Naive B cell (primary cell): ENCODE data around the gene DTD2. TPM values are rescaled to one million over a fixed set of nuclear protein-coding genes. Genes with fewer than 3 reads are reported as not detected.
"Not testable (repeated sequence)": the region's sequence is repeated elsewhere in the genome, so short reads cannot be mapped to it uniquely, and the experiment has no call there.

Experiments
- ATAC-seq, 2 donors: fragments of 150-1000 bp; cut with Tn5 transposase; 2 replicates each; pipeline ENCODE4 v1.10.0; 2021; ENCODE audit warnings: low read depth in 2 of 2, mild to moderate bottlenecking in 2 of 2, moderate library complexity in 2 of 2
- DNase-seq: peaks from one replicate; pipeline ENCODE4 v3.0.0; 2022
- H3K27ac Mint-ChIP-seq, 6 donors: one replicate each; pipeline ENCODE4 v1.8.0; 2020 to 2022; ENCODE audit warnings: mild to moderate bottlenecking in 6 of 6, mixed read lengths in 6 of 6, moderate library complexity in 5 of 6, inconsistent platforms in 2 of 6
- H3K27me3 Mint-ChIP-seq, 3 donors: one replicate each; pipeline ENCODE4 v1.8.0; 2021 to 2022; ENCODE audit warnings: mixed read lengths in 3 of 3, mild to moderate bottlenecking in 1 of 3
- H3K36me3 Mint-ChIP-seq, 2 donors: one replicate each; pipeline ENCODE4 v1.8.0; 2020 to 2022; ENCODE audit warnings: mixed read lengths in 2 of 2, inconsistent platforms in 1 of 2, mild to moderate bottlenecking in 1 of 2
- H3K4me1 Mint-ChIP-seq, 3 donors: one replicate each; pipeline ENCODE4 v1.8.0; 2020 to 2022; ENCODE audit warnings: mixed read lengths in 3 of 3, inconsistent platforms in 1 of 3, mild to moderate bottlenecking in 1 of 3, moderate library complexity in 1 of 3
- H3K4me3 Mint-ChIP-seq, 8 donors: one replicate each; pipeline ENCODE4 v1.8.0; 2020 to 2022; ENCODE audit warnings: mild to moderate bottlenecking in 8 of 8, mixed read lengths in 8 of 8, moderate library complexity in 8 of 8, inconsistent platforms in 2 of 8
- H3K9me3 Mint-ChIP-seq, 7 donors: one replicate each; pipeline ENCODE4 v1.8.0; 2020 to 2022; ENCODE audit warnings: mixed read lengths in 7 of 7, mild to moderate bottlenecking in 5 of 7, inconsistent platforms in 2 of 7, moderate library complexity in 1 of 7
- polyA plus RNA-seq, 6 donors: library from polyadenylated mRNA; unstranded; fragments of 300-500 nt; fragmentation: Illumina TruSeq; gene quantifications; one replicate each; pipeline ENCODE4 v1.2.3, GENCODE V29; 2021; ENCODE audit warnings: low read depth in 6 of 6

The DTD2 gene
- polyA plus RNA-seq, 6 donors from 2014 or later: 12.5 to 26.0 (median 17.8) TPM

GRCh38 chr14:31437045-31437691, 20.1 kb downstream of the DTD2 start:
- peaks cover 13 to 14% (median 14%) of the 10 kb centered on the region in 3 donors for H3K4me1 Mint-ChIP-seq
- not testable (repeated sequence) for ATAC-seq, DNase-seq, H3K4me3 Mint-ChIP-seq, H3K27ac Mint-ChIP-seq, H3K9me3 Mint-ChIP-seq, H3K27me3 Mint-ChIP-seq
- H3K36me3 Mint-ChIP-seq: peaks cover 5 to 10% of the 10 kb centered on the region in 2 donors

GRCh38 chr14:31435276-31435675, 22.0 kb downstream of the DTD2 start:
- Mint-ChIP-seq H3K4me1 (peaks cover 13 to 14% (median 14%) of the 10 kb centered on the region in 3 donors), H3K9me3 (peaks cover 0 to 8% (median 5%) of the 10 kb centered on the region in 7 donors), H3K4me3 (no peak overlapping the region), H3K27me3 (no peaks in the 10 kb centered on the region), H3K27ac (no peak overlapping the region), H3K36me3 (peaks cover 8 to 14% of the 10 kb centered on the region in 2 donors)
- no peak for DNase-seq
- ATAC-seq: no peak

DNA sequence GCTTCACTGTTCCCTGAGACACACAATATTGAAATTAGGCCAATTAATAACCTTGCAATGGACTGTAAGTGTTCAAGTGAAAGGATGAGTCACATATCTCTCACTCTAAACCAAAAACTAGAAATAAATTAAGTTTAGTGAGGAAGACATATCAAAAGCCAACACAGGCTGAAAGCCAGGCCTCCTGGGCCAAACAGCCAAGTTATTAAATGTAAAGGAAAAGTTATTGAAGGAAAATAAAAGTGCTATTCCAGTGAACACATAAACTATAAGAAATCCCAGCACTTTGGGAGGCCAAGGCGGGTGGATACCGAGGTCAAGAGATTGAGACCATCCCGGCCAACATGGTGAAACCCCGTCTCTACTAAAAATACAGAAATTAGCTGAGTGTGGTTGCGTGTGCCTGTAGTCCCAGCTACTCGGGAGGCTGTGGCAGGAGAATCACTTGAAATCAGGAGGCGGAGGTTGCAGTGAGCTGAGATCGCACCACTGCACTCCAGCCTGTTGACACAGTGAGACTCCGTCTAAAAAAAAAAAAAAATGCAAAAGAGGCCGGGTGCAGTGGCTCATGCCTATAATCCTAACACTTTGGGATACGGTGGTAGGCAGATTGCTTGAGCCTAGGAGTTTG, 26.6 kb downstream of the DTD2 start:
- no peak for DNase-seq
- Mint-ChIP-seq H3K4me1 (peaks cover 5 to 7% (median 6%) of the 10 kb centered on the region in 3 donors), H3K36me3 (peaks cover 8 to 11% of the 10 kb centered on the region in 2 donors), H3K27ac (peak overlapping the region in 1 of 6 donors; percentile 61), H3K9me3 (peaks cover 0 to 8% (median 4%) of the 10 kb centered on the region in 7 donors), H3K4me3 (no peak overlapping the region), H3K27me3 (no peaks in the 10 kb centered on the region)
- ATAC-seq: no peak

- Mint-ChIP-seq H3K9me3 (peaks cover 0 to 8% (median 4%) of the 10 kb centered on the region in 7 donors), H3K27me3 (no peaks in the 10 kb centered on the region), H3K4me3 (no peak overlapping the region), H3K4me1 (no peaks in the 10 kb centered on the region), H3K36me3 (peaks cover 8 to 11% of the 10 kb centered on the region in 2 donors), H3K27ac (no peak overlapping the region)
- ATAC-seq (no peak), DNase-seq (no peak)
These were observed 27.5 kb downstream of the DTD2 start for GRCh38 chr14:31429791-31430190.

- ATAC-seq (no peak), DNase-seq (no peak)
- Mint-ChIP-seq H3K4me3 (no peak overlapping the region), H3K36me3 (peaks cover 8 to 11% of the 10 kb centered on the region in 2 donors), H3K27ac (no peak overlapping the region), H3K9me3 (peaks cover 0 to 8% (median 4%) of the 10 kb centered on the region in 7 donors), H3K27me3 (no peaks in the 10 kb centered on the region), H3K4me1 (no peaks in the 10 kb centered on the region)
These were observed 29.3 kb downstream of the DTD2 start for GRCh38 chr14:31428011-31428410.

- Mint-ChIP-seq H3K4me1 (peaks cover 0 to under 1% (median under 1%) of the 10 kb centered on the region in 3 donors), H3K36me3 (peaks cover 0 to 4% of the 10 kb centered on the region in 2 donors), H3K27ac (peak overlapping the region in 1 of 6 donors; percentile 56), H3K4me3 (no peak overlapping the region), H3K27me3 (no peaks in the 10 kb centered on the region), H3K9me3 (peaks cover 0 to 4% (median 0%) of the 10 kb centered on the region in 7 donors)
- no peak for DNase-seq
- ATAC-seq: no peak
These were observed 30.6 kb downstream of the DTD2 start for GRCh38 chr14:31426663-31427062.

DNA sequence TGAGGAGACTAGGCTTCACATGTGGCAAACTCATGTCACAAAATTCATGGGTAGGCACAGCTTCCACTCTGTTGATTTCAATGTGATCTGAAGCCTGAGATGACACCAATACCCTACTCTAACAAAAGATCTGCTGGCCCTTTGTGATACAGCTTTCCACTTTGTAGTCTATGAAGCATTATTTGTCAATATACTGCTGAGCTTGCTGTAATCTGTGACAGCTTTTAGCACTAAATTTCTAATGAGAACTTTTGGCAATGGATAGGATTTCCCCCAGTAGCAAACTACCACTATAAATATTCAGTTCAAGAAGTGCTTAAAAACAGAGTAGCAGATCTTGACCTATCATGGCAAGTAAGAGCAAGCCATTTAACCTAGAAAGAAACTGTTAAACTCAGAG, 31.4 kb downstream of the DTD2 start:
- no peaks in the 10 kb centered on the region for H3K27me3 Mint-ChIP-seq

GRCh38 chr14:31421200-31421599, 36.1 kb downstream of the DTD2 start:
- Mint-ChIP-seq H3K4me3 (peak overlapping the region; percentile 53 to 99 (median 97)), H3K36me3 (peaks cover 0 to 8% of the 10 kb centered on the region in 2 donors), H3K4me1 (peaks cover 13 to 31% (median 28%) of the 10 kb centered on the region in 3 donors), H3K9me3 (no peaks in the 10 kb centered on the region), H3K27me3 (no peaks in the 10 kb centered on the region), H3K27ac (peak overlapping the region in 4 of 6 donors; percentile 58 to 94 (median 84))
- DNase-seq (no peak), ATAC-seq (no peak)

More for the DNA sequence above, 31.4 kb downstream of the DTD2 start:
- Mint-ChIP-seq H3K36me3 (peaks cover 0 to 4% of the 10 kb centered on the region in 2 donors), H3K4me3 (no peak overlapping the region), H3K4me1 (peaks cover 4 to 8% (median 7%) of the 10 kb centered on the region in 3 donors), H3K27ac (no peak overlapping the region), H3K9me3 (no peaks in the 10 kb centered on the region)
- ATAC-seq (no peak), DNase-seq (no peak)

DNA sequence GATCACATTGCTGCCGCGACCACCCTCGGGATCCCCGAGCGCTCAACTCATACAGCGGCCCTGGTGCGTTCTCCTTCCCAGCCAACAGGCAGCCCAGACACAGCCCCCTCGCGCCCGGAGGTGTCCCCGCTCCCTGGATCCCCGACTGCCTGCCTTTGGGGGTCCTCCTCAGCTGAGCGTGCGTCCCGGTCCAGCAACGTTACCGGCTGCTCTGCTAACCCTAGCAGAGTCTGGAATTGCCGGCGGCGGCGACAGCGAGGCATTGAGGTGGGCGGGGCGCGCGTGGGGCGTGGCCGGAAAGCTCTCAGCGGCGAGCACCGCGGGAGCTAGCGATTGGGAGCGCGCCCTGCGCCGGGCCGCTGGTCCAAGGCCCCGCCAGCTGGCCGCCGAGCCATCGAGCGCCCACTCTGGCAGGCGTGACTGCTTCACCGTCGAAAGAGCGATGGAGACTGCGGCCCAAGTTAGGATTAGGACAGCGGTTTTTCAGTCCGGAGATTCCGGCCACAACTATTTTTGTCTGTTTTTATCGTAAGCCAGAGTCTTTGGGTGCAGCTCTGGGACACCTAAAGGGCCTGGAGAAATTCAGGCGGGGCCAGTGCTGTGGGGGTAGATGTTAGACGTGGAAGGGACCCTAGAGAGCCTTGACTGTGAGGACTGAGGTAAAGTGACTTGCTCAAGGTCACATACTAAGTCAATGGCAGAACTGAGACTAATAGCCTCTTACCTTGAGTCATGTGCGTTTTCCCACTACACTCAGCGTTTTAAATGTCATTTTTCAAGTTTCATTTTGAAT, 36.8 kb downstream of the DTD2 start, which contains the start of gene HEATR5A:
Gene HEATR5A, minus strand, starts transcription at position 232 of the 793 bp plus-strand sequence. CDS start 17,575 bp downstream, outside the sequence.
- no peaks in the 10 kb centered on the region for H3K9me3 Mint-ChIP-seq
- no peaks in the 10 kb centered on the region for H3K27me3 Mint-ChIP-seq
- H3K4me1 Mint-ChIP-seq: peaks cover 13 to 31% (median 28%) of the 10 kb centered on the region in 3 donors
- peak within 1 kb of the TSS; percentile 63 to 97 (median 94) for H3K27ac Mint-ChIP-seq
- ATAC-seq (peak; percentile 96 to 97), DNase-seq (peak; percentile 92)
- H3K36me3 Mint-ChIP-seq: peaks cover 0 to 8% of the 10 kb centered on the region in 2 donors
- H3K4me3 Mint-ChIP-seq: peak within 1 kb of the TSS; percentile 91 to 100 (median 98)

DNA sequence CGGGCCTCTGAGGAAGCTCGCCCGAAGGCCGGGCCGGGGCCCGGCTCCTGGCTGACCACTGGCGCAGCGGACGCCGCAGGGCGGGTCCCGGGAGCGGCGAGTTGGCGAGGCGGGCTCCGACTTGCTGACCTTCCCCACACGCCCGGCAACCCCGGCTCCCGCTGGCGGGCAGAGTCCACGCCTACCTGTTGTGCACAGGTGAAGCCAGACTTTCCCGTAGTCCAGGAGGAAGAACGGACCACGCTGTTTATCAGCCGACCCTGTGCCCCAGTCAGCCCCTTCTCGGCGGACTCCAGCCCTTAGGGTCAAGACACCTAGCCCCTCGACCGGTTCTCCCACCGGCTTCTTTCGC, 37.4 kb downstream of the DTD2 start:
- peak; percentile 2 to 10 for ATAC-seq
- Mint-ChIP-seq H3K9me3 (no peaks in the 10 kb centered on the region), H3K36me3 (peaks cover 0 to 8% of the 10 kb centered on the region in 2 donors), H3K27me3 (no peaks in the 10 kb centered on the region), H3K4me3 (peak overlapping the region; percentile 91 to 100 (median 98)), H3K4me1 (peaks cover 17 to 35% (median 28%) of the 10 kb centered on the region in 3 donors), H3K27ac (peak overlapping the region in 5 of 6 donors; percentile 87 to 97 (median 94))
- no peak for DNase-seq

- H3K4me1 Mint-ChIP-seq: peaks cover 17 to 41% (median 30%) of the 10 kb centered on the region in 3 donors
- no peaks in the 10 kb centered on the region for H3K27me3 Mint-ChIP-seq
- peak overlapping the region in 2 of 6 donors; percentile 5 to 63 for H3K27ac Mint-ChIP-seq
- H3K4me3 Mint-ChIP-seq: peak overlapping the region; percentile 91 to 100 (median 98)
- no peak for ATAC-seq
- no peaks in the 10 kb centered on the region for H3K9me3 Mint-ChIP-seq
- peaks cover 0 to 8% of the 10 kb centered on the region in 2 donors for H3K36me3 Mint-ChIP-seq
- no peak for DNase-seq
These were observed 37.9 kb downstream of the DTD2 start for GRCh38 chr14:31419179-31419966.

- Mint-ChIP-seq H3K9me3 (no peaks in the 10 kb centered on the region), H3K27me3 (no peaks in the 10 kb centered on the region), H3K36me3 (peaks cover 0 to 8% of the 10 kb centered on the region in 2 donors), H3K4me1 (peaks cover 23 to 48% (median 35%) of the 10 kb centered on the region in 3 donors), H3K4me3 (peak overlapping the region in 2 of 8 donors; percentile 1 to 79), H3K27ac (no peak overlapping the region)
- ATAC-seq: no peak
- no peak for DNase-seq
These were observed 38.9 kb downstream of the DTD2 start for GRCh38 chr14:31418440-31418839.
